Measurements from ENCODE around the gene ABCB6.

ABCB6 gene

DNA sequence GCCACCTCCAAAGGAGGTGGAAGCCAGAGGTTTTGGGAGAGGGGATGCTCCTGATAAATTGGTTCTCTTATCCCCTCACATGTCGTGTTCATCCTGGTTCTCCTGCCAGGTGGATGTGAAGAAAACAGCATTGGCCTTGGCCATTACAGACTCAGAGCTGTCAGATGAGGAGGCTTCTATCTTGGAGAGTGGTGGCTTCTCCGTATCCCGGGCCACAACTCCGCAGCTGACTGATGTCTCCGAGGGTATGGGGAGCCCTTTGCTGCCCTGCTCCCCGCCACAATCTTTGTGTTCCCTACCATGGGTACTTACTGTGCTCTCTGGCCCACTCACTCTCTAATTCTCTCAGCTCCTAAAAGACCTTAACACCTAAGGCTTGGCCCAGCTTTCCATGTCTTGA, 37.2 kb downstream of the ABCB6 start:
- no peak for DNase-seq
- Histone ChIP-seq H3K27me3 (replicated peaks in 2 of 5; ENCODE audit: control insufficient read depth in 4 of 5, insufficient read depth in 5 of 5, low read length in 4 of 5) (no peaks in the 10 kb centered on the region), H3K27ac (ENCODE audit: insufficient read depth in 1 of 2, low read depth in 1 of 2, low read length in 2 of 2, poor library complexity in 1 of 2, severe bottlenecking in 2 of 2) (no peak overlapping the region), H3K4me1 (ENCODE audit: control extremely low read depth in 1 of 4, control insufficient read depth in 4 of 4, insufficient read depth in 4 of 4, low read length in 3 of 4) (peaks cover 7 to 59% (median 39%) of the 10 kb centered on the region in 4 experiments), H3K9me3 (ENCODE audit: control extremely low read depth in 1 of 5, control insufficient read depth in 4 of 5, insufficient read depth in 2 of 5, low read depth in 1 of 5, low read length in 4 of 5) (no peaks in the 10 kb centered on the region), H3K36me3 (ENCODE audit: control insufficient read depth in 4 of 4, insufficient read depth in 4 of 4, low read length in 3 of 4) (peaks cover 10 to 61% (median 50%) of the 10 kb centered on the region in 4 experiments), H3K4me3 (ENCODE audit: control insufficient read depth in 1 of 7, extremely low read depth in 1 of 7, insufficient read depth in 4 of 7, low read depth in 2 of 7, low read length in 6 of 7) (peak overlapping the region in 1 of 7 experiments; percentile 4)
- ChIA-PET POLR2A (no interaction called here), CTCF (interaction anchor here (0.8 to 7.4 kb wide), 10 partner anchors 10 to 114 kb away, joined by 3 to 84 read pairs (median 6); partner anchors contain the start of genes SLC23A3 and ZFAND2B)
- WGBS (ENCODE audit: insufficient coverage): 98% methylated on average over 5 of the region's 6 CpGs

DNA sequence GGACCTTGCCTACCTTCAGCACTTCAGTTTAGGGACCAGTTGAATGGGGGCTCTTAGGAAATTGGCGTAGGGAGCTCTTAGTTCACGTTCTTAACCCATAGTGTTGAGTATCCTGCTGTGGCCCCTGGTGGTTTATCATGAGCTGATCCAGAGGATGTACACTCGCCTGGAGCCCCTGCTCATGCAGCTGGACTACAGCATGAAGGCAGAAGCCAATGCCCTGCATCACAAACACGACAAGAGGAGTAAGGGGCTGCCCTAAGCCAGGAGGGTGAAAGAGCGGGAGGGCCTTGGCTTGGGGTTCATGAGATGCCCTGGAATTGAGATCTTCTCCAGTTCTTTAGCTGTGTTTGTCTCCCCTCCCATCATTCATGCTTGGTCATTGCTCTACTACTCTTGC, 37.8 kb downstream of the ABCB6 start:
- H3K4me3 ChIP-seq (ENCODE audit: control insufficient read depth in 1 of 7, extremely low read depth in 1 of 7, insufficient read depth in 4 of 7, low read depth in 2 of 7, low read length in 6 of 7): no peak overlapping the region
- H3K36me3 ChIP-seq (ENCODE audit: control insufficient read depth in 4 of 4, insufficient read depth in 4 of 4, low read length in 3 of 4): peaks cover 10 to 58% (median 50%) of the 10 kb centered on the region in 4 experiments
- no peaks in the 10 kb centered on the region for H3K27me3 ChIP-seq (replicated peaks in 2 of 5; ENCODE audit: control insufficient read depth in 4 of 5, insufficient read depth in 5 of 5, low read length in 4 of 5)
- peak overlapping the region in 1 of 2 experiments; percentile 8 for H3K27ac ChIP-seq (ENCODE audit: insufficient read depth in 1 of 2, low read depth in 1 of 2, low read length in 2 of 2, poor library complexity in 1 of 2, severe bottlenecking in 2 of 2)
- peaks cover 7 to 62% (median 44%) of the 10 kb centered on the region in 4 experiments for H3K4me1 ChIP-seq (ENCODE audit: control extremely low read depth in 1 of 4, control insufficient read depth in 4 of 4, insufficient read depth in 4 of 4, low read length in 3 of 4)
- ChIA-PET CTCF (interaction anchor here (0.8 to 7.4 kb wide), 10 partner anchors 10 to 97 kb away, joined by 3 to 84 read pairs (median 4); partner anchors contain the start of genes SLC23A3 and ZFAND2B), POLR2A (no interaction called here)
- DNase-seq: no peak
- WGBS (ENCODE audit: insufficient coverage): 90% methylated on average over 4 of the region's 5 CpGs
- no peaks in the 10 kb centered on the region for H3K9me3 ChIP-seq (ENCODE audit: control extremely low read depth in 1 of 5, control insufficient read depth in 4 of 5, insufficient read depth in 2 of 5, low read depth in 1 of 5, low read length in 4 of 5)

- ChIA-PET POLR2A (interaction anchor here (0.6 kb wide), 1 partner anchor 32 kb away, joined by 4 read pairs; no protein-coding TSS in a partner anchor), CTCF (interaction anchor here (0.8 to 7.4 kb wide), 9 partner anchors 9 to 30 kb away, joined by 3 to 84 read pairs (median 4); partner anchors contain the start of genes SLC23A3 and ZFAND2B)
- H3K27me3 ChIP-seq (replicated peaks in 2 of 5; ENCODE audit: control insufficient read depth in 4 of 5, insufficient read depth in 5 of 5, low read length in 4 of 5): no peaks in the 10 kb centered on the region
- peaks cover 12 to 69% (median 51%) of the 10 kb centered on the region in 4 experiments for H3K4me1 ChIP-seq (ENCODE audit: control extremely low read depth in 1 of 4, control insufficient read depth in 4 of 4, insufficient read depth in 4 of 4, low read length in 3 of 4)
- WGBS (ENCODE audit: insufficient coverage): 99% methylated on average over 6 of the region's 9 CpGs
- peaks cover 12 to 53% (median 49%) of the 10 kb centered on the region in 4 experiments for H3K36me3 ChIP-seq (ENCODE audit: control insufficient read depth in 4 of 4, insufficient read depth in 4 of 4, low read length in 3 of 4)
- peak overlapping the region in 4 of 7 experiments; percentile 75 to 95 (median 88) for H3K4me3 ChIP-seq (ENCODE audit: control insufficient read depth in 1 of 7, extremely low read depth in 1 of 7, insufficient read depth in 4 of 7, low read depth in 2 of 7, low read length in 6 of 7)
- H3K9me3 ChIP-seq (ENCODE audit: control extremely low read depth in 1 of 5, control insufficient read depth in 4 of 5, insufficient read depth in 2 of 5, low read depth in 1 of 5, low read length in 4 of 5): no peaks in the 10 kb centered on the region
- no peak for DNase-seq
- no peak overlapping the region for H3K27ac ChIP-seq (ENCODE audit: insufficient read depth in 1 of 2, low read depth in 1 of 2, low read length in 2 of 2, poor library complexity in 1 of 2, severe bottlenecking in 2 of 2)
These were observed 38.9 kb downstream of the ABCB6 start for GRCh38 chr2:219179601-219180465.

- Histone ChIP-seq H3K36me3 (ENCODE audit: control insufficient read depth in 4 of 4, insufficient read depth in 4 of 4, low read length in 3 of 4) (peaks cover 12 to 57% (median 47%) of the 10 kb centered on the region in 4 experiments), H3K27ac (ENCODE audit: insufficient read depth in 1 of 2, low read depth in 1 of 2, low read length in 2 of 2, poor library complexity in 1 of 2, severe bottlenecking in 2 of 2) (peak overlapping the region; percentile 12 to 94), H3K4me1 (ENCODE audit: control extremely low read depth in 1 of 4, control insufficient read depth in 4 of 4, insufficient read depth in 4 of 4, low read length in 3 of 4) (peaks cover 12 to 72% (median 51%) of the 10 kb centered on the region in 4 experiments), H3K27me3 (replicated peaks in 2 of 5; ENCODE audit: control insufficient read depth in 4 of 5, insufficient read depth in 5 of 5, low read length in 4 of 5) (no peaks in the 10 kb centered on the region), H3K4me3 (ENCODE audit: control insufficient read depth in 1 of 7, extremely low read depth in 1 of 7, insufficient read depth in 4 of 7, low read depth in 2 of 7, low read length in 6 of 7) (peak overlapping the region; percentile 59 to 95 (median 75)), H3K9me3 (ENCODE audit: control extremely low read depth in 1 of 5, control insufficient read depth in 4 of 5, insufficient read depth in 2 of 5, low read depth in 1 of 5, low read length in 4 of 5) (no peaks in the 10 kb centered on the region)
- no peak for DNase-seq
- WGBS (ENCODE audit: insufficient coverage): 3% methylated on average over 29 of the region's 45 CpGs
- ChIA-PET POLR2A (no interaction called here), CTCF (interaction anchor here (0.9 to 7.4 kb wide), 6 partner anchors 7 to 31 kb away, joined by 3 to 84 read pairs (median 22); partner anchors contain the start of genes SLC23A3 and ZFAND2B)
These were observed 40.2 kb downstream of the ABCB6 start for GRCh38 chr2:219178377-219179175.

GRCh38 chr2:219177552-219178376, 41.0 kb downstream of the ABCB6 start, which contains the start of gene RETREG2:
Gene RETREG2, plus strand, starts transcription at chr2:219178275. Its CDS starts 78 bp downstream, at chr2:219178353.
- Histone ChIP-seq H3K36me3 (ENCODE audit: control insufficient read depth in 4 of 4, insufficient read depth in 4 of 4, low read length in 3 of 4) (peaks cover 10 to 57% (median 42%) of the 10 kb centered on the region in 4 experiments), H3K27ac (ENCODE audit: insufficient read depth in 1 of 2, low read depth in 1 of 2, low read length in 2 of 2, poor library complexity in 1 of 2, severe bottlenecking in 2 of 2) (peak within 1 kb of the TSS; percentile 62 to 94), H3K9me3 (ENCODE audit: control extremely low read depth in 1 of 5, control insufficient read depth in 4 of 5, insufficient read depth in 2 of 5, low read depth in 1 of 5, low read length in 4 of 5) (no peaks in the 10 kb centered on the region), H3K4me3 (ENCODE audit: control insufficient read depth in 1 of 7, extremely low read depth in 1 of 7, insufficient read depth in 4 of 7, low read depth in 2 of 7, low read length in 6 of 7) (peak within 1 kb of the TSS; percentile 74 to 95 (median 75)), H3K27me3 (replicated peaks in 2 of 5; ENCODE audit: control insufficient read depth in 4 of 5, insufficient read depth in 5 of 5, low read length in 4 of 5) (no peaks in the 10 kb centered on the region), H3K4me1 (ENCODE audit: control extremely low read depth in 1 of 4, control insufficient read depth in 4 of 4, insufficient read depth in 4 of 4, low read length in 3 of 4) (peaks cover 12 to 65% (median 50%) of the 10 kb centered on the region in 4 experiments)
- peak; percentile 92 to 95 (median 95) for DNase-seq
- ChIA-PET CTCF (interaction anchor here (1.8 to 9.4 kb wide), 4 partner anchors 15 to 36 kb away, joined by 6 to 238 read pairs (median 58); partner anchors contain the start of genes ABCB6, NHEJ1 and ZFAND2B), POLR2A (interaction anchor here (0.6 kb wide), 1 partner anchor 40 kb away, joined by 3 read pairs; no protein-coding TSS in a partner anchor)
- WGBS (ENCODE audit: insufficient coverage): under 1% methylated on average over 57 of the region's 67 CpGs

Measured in common myeloid progenitor, CD34-positive (primary cell).